Measurements from ENCODE around the gene MAPK1.
"Not testable (repeated sequence)": the region's sequence is repeated elsewhere in the genome, so short reads cannot be mapped to it uniquely, and the experiment has no call there.

Gene MAPK1

DNA sequence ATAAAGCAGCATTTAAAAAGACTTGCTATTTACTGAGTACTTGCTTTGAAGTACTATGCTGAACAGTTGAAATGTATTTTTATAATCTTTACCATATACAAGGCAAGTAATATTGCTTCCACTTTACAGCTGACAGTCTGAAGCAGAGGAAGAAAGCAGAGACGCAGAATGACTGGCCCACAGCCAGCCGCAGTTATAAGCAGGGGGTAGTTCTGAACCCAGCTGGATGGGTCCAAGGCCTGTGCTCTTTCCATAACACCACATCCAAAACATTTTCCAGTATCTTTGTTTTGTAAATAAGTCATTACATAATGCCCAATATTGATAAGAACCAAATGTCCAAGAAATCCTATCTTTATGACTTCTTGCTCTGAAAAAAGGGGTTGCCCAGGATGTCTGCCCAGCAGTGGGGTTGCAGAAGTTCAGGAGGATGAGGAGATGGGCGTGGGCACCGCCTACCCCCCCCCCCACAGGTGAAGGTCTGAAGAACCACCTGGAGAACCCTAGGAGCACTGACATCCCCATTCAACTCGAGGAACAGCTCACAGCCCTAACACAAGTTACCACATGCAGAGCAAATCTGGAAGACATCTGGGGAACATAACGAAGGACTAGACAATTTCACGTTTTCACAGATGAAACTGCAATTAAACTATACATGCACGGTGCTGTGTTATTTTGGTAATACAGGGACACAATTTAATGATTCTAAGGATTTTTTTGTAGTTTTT lies 107.6 kb downstream of the MAPK1 start:
- in situ Hi-C loops (cut with MboI; ENCODE audit: low sequenced_read_pairs) = no loop called here

DNA sequence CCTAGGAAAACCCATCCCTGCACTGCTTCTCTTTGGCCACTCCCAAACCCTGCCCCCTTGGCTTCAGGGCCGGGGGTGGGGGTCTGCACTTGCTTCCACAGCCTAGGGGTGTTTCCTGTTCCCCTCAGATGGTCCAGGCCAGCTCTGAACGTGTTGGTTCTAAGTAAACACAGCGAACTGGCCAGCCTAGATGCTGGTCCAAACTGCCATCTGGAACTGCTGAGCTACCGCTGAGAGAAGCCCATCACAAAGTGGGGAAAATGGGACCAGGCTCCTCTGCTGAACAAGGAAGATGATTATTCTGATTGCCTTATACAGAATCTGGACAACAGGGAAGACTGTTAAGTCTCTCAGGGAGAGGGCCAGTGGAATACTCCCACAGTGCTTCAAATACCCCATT lies 108.4 kb downstream of the MAPK1 start:
- in situ Hi-C loops (cut with MboI; ENCODE audit: low sequenced_read_pairs) = no loop called here

DNA sequence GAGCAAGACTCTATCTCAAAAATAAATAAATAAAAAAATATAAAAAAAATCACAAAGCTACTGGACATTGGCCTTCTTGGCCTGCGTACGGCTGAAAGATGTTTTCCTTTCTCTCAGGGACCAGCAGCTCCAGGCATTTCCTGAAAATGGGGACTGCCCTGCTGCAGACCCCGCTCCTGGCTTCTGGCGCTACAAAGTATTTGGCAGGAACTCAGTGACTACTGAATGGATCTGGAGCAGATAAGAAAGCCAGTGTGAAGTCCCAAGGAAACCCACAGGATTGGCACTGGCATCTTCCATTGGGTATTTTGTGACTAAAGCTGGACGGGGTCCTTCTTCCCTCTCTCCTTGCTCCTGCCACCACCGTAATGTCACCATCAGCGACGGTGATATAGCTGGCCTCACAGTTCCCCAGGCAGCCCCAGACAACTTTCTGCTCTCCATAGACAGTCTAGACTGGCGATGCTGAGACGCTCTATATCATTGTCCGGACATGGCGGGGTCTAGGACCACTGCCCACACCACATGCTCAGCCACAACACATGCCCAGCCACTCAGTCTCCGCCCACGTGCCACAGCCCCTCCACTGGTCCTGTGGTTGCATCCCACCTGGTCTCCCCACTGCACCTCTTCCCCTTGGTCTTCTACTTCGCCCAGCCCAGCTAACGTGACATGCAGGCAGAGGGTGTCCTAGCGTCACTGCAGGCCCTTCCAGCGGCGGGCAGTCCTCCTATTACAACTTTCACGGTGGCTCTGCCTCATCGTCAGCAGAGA lies 109.2 kb downstream of the MAPK1 start:
- in situ Hi-C loops (cut with MboI; ENCODE audit: low sequenced_read_pairs) = no loop called here

DNA sequence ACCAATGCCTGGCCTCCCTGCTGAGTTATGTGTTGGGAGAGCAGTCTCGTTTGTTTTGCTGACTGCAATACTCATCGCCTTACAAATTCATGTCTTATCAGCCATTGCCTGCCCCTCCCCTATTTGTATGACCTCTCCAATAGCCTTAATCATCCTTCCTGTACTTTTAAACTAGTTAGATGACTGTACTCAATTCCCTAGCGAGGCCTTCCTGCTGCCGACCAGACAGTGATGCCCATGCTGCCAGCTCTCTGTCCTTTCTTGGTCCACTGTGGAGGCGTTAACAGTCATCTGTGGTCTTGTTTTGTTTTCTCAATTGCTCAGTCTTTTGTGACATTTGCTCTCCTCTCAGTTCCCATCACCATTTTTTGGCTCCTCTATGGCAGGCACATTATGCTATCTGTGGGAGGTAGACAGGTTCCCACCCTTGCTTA lies 111.6 kb downstream of the MAPK1 start:
- in situ Hi-C loops (cut with MboI; ENCODE audit: low sequenced_read_pairs) = no loop called here

DNA sequence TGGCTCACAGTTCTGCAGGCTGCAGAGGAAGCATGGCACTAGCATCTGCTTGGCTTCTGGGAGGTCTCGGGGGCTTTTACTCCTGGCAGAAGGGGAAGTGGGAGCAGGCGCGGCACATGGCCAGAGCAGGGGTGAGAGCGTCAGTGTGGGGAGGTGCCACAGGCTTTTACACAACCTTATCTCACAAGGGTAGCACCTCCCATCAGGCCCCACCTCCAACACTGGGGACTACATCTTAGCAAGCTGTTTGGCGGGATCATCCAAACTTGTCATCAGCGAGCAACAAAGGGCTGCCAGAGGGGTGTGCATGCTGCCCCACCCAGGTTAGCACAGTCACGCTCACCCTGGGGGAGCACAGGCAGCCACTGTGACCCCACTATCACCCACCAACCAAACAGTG lies 112.9 kb downstream of the MAPK1 start:
- in situ Hi-C loops (cut with MboI; ENCODE audit: low sequenced_read_pairs) = no loop called here

DNA sequence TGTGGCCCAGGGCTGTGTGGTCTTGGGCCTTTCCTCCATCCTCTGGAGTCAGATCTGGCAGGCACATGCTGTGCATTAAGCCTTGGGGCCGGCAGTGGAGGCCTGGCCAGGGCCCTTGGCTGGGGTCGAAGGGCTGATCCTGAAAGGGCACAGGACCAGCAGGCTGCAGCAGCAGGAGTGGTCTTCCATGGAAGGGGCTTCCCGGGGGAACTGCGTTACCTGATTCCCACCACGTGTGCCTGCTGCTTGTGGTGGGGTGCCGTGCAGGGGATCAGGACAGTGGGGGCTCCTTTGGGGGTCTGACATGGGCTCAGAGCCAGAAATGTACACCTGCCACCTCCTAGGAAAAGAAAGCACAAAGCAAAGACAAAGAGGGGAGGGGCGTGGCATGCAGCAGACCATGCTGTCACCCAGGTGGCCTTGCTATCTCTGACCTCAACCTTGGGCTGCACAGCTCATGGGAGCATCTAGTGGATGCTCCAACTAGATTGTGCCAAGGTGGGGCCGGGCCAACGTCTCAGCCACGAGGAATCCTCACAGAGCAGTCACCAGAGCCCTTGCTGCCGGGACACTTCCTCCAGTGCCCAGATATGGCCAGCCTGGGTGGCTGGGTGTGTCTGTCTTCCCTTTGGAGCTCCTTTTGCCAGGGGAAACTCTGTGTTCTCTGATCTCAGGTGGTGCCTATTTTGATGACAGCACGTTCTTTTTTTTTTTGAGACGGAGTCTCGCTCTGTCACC lies 113.9 kb downstream of the MAPK1 start:
- in situ Hi-C loops (cut with MboI; ENCODE audit: low sequenced_read_pairs) = no loop called here

DNA sequence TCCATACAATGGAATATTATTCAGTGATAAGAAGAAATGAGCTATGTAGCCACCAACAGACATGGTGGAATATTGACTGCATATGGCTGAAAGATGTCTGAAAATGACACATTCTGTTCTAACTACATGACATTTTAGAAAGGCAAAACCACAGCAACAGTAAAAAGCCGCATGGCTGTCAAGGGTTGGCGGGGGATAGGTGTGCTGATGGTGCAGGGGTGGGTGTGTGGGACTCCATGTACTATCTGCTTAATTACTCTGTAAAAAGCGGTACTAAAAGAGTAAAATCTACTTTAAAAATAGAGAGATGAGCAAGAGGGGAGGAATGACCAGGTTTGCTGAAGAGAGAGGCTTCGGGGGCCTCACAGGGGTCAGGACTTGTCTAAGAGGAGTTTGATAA lies 115.2 kb downstream of the MAPK1 start:
- in situ Hi-C loops (cut with MboI; ENCODE audit: low sequenced_read_pairs) = no loop called here

DNA sequence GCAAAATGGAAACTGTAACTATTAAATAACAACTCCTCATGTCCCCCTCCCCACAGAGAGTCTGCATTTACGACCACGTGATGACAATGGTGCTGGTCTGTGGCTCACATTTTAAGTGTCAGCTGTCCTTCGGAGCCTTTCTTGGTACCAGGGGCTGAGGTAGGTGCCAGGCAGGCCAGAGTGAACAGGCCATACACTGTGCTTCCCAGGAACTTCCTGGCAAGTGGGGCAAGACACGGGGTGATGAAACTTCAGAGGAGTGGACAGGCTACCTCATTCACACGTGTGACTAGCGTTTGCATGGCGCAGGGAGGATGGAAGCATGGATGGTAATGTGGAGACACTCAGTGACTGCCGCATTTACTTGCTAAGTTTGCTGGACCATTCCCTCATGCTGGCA lies 121.5 kb downstream of the MAPK1 start:
- in situ Hi-C loops (cut with MboI; ENCODE audit: low sequenced_read_pairs) = no loop called here

DNA sequence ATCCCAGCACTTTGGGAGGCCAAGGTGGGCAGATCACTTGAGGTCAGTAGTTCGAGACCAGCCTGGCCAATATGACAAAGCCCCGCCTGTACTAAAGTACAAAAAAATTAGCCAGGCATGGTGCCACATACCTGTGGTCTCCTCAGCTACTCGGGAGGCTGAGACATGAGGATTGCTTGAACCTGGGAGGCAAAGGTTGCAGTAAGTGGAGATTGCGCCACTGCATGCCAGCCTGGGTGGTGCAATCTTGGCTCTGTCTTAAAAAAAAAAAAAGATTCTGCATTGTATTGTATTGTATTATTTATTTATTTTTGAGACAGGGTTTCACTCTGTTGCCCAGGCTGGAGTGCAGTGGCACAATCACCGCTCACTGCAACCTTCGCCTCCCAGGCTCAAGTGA lies 122.5 kb downstream of the MAPK1 start:
- in situ Hi-C loops (cut with MboI; ENCODE audit: low sequenced_read_pairs) = not testable (repeated sequence)

DNA sequence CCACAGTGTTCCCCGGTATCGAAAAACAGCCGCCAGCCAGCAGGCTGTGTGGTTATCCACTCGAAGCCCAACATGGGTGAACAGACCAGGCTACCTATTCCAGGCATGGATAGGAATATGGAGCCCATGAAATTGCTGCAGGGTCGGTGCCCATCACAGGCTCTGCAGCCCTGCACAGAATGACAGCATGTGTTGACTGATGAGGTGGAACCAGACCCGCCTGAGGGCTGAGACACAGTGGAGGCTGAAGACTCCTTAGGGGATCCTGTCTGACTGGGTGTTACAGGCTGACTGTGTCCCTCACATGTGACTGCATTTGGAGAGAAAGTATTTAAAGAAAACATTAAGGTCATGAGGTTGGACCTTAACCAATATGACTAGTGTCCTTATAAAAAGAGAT lies 125.7 kb downstream of the MAPK1 start:
- in situ Hi-C loops (cut with MboI; ENCODE audit: low sequenced_read_pairs) = no loop called here

DNA sequence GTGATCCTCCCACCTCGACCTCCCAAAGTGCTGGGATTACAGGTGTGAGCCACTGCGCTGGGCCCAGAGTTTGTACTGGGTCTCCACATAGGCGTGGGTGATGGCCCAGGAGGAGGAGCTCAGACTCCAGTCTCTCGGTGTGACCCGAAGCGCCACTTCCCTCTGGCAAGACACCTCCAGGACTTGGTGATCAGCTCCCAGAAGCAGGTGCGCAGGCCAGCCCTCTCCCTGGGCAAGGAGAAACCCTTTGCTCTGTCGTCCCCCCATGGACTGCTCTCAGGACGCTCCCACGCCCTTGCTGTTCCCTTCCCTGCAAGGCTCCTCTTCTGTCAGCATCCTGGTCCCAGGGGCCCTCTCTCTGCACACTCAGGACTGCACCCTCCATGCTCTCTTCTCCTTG lies 126.4 kb downstream of the MAPK1 start:
- in situ Hi-C loops (cut with MboI; ENCODE audit: low sequenced_read_pairs) = no loop called here

DNA sequence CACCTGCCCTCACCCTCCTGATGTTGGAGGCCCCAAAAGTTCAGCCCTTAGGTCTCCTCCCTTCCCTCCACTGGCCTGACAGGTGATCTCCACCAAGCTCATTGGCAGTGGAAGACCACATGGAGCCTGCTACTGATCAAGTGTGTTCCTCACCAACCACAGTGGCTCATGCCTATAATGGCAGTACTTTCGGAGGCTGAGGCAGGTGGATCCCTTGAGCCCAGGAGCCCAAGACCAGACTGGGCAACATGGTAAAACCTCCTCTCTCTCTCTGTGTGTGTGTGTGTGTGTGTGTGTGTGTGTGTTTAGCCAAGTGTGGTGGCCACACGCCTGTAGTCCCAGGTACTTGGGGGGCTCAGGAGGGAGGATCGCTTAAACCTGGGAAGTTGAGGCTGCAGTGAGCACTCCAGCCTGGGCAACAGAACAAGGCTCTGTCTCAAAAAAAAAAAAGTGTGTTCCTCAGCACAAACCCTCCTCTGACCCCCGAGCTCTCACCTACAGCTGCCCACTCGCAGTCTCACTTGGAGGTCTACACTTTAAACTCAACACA lies 127.5 kb downstream of the MAPK1 start:
- in situ Hi-C loops (cut with MboI; ENCODE audit: low sequenced_read_pairs) = no loop called here

DNA sequence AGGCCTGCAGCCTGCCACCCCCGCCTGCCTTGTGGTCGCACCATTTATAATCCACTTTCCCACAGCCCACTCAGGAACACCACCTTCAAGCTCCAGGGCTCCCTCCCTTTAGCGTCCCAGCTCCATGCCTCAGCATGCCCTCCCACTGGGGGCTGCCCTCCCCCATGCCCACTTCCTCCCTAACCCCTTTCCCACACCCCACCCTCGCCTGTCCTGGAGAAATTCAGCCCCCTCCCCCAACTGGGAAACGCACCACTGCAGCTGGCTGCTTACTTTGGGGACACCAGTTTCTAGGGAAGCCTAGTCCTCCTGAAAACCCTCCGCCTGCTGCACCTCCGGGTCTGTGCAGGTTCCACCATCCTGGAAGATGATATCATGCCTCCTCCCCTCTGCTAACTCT lies 128.5 kb downstream of the MAPK1 start:
- in situ Hi-C loops (cut with MboI; ENCODE audit: low sequenced_read_pairs) = no loop called here

DNA sequence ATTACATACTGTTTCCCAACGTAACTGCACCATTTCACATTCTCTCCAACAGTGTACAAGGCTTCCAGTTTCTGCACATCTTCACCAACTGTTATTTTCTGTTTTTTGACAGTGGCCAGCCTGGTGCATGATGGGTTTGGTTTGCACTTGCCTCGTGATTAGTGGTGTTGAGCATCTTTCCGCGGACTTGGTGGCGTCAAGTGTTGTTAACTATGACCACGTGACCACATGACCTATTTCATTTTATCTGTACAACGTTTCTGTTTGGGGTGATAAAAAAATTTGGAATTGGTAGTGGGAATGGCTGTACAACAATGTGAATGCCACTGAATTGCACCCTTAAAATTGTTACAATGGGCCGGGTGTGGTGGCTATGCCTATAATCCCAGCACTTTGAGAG lies 129.4 kb downstream of the MAPK1 start:
- in situ Hi-C loops (cut with MboI; ENCODE audit: low sequenced_read_pairs) = no loop called here

DNA sequence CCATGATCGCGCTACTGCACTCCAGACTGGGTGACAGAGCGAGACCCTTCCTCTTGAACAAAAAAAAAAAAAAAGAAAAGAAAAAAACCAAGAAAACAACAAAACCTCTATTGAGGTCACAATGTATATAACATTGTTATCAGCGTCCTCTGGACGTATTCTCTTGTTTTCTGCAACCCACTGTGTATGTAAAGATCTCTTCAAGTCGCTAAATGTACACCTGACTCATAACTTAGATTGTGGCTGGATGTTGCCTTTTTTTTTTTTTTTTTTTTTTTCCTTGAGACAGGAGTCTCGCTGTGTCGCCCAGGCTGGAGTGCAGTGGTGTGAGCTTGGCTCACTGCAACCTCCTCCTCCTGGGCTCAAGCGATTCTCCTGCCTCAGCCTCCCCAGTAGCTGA lies 130.5 kb downstream of the MAPK1 start:
- in situ Hi-C loops (cut with MboI; ENCODE audit: low sequenced_read_pairs) = no loop called here

DNA sequence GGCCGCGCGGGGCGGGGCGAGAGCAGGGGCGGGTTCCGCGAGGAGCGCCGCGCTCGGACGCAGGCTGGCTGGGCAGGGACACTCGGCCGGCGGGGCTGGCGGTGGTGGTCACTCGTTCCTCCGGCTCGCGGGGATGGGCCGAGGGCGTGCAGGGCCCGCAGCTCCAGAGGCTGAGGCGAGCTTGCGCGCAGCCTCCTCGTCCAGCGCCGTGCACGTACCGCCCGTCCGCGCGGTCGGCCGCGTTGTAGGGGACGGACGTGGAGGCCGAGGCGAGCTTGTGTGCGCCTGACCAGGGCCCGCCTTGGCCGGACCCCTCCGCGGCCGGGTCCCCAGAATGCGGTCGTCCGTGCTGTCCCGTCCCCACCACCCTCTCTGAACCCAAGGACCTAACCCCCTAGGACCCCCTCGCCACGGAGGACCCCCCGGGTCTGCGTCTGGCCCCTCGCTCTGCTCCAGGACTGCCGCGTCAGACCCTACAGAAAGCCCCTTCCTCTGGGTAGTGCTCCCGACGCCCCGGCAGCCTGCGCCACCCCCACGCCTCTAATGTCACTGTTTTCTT lies 131.3 kb downstream of the MAPK1 start:
- in situ Hi-C loops (cut with MboI; ENCODE audit: low sequenced_read_pairs) = no loop called here

DNA sequence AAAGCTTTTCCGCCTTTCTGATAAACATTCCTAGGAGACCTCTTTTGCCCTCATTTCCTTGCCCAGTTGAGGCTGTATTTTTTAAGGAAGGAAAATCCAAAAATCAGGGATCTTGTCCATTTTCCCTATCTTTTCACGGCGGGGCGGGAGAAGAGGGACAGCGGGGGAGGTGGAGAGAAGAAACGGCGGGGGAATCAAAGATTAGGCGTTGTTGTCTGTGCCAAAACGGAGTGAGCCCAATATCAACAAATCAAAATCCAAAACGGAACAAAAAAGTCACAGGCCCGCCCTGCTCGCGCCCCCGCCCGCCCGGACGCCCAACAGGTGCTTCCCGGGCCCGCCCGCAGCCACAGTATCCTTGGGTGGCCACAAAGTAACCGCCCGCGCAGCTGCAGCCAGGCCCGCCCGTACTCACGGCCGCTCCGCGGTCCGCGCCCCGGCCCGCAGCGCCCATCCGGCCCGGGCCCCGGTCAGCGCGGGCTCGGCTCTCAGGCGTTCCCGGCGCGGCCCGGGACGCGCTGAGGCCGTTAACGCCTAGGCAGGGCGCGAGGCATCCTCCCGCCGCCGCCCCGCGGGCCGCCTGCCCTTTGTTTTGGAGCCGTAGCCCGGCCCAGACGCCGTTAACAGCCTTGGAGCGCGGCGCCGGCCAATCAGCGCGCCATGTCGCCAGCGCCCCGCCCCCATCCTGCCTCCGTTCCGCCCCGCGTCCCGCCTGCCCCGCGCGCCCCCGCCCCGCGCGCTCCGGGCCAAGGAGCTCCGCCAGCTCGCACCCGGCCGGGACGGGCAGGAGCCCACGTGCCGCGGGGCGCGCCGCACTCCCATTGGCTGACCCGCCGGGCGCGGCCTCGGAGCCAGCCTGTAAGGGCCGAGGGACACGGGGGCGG lies 132.0 kb downstream of the MAPK1 start, which contains the start of gene YPEL1:
Gene YPEL1 (minus strand): TSS at position 595 of the 884 bp plus-strand sequence. CDS start 25,050 bp downstream, outside the sequence.
- in situ Hi-C loops (cut with MboI; ENCODE audit: low sequenced_read_pairs) = no loop called here

DNA sequence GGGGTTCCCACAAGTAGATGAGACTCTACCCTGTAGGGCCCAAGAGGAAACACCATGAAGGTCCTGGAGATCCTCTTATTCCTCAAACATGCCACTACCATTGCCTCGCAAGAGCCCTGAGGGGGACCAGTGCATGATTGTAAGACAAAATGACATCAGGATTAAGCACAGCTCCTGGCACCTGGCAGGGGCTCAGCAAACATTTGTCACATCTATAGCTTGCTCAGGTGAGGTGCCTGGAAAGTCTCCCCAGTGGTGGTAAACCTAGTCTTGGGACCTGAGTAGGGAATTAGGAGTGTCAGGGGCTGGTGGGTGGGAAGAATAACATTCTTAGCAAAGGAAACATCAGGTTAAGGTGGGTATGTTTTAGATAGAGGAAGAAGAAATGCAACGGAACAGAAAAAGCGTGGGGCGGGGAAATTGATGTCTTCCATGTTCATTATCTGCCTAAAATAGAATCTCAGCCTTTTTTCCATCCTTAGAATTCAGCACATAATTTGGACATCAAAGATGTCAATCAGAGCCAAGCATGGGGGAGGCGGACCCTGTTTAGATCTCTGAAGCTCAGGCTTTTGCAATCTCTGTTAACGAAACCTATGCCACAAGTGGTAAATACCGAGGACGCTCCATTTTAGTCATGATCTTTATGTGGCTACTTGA lies 132.8 kb downstream of the MAPK1 start:
- in situ Hi-C loops (cut with MboI; ENCODE audit: low sequenced_read_pairs) = no loop called here

DNA sequence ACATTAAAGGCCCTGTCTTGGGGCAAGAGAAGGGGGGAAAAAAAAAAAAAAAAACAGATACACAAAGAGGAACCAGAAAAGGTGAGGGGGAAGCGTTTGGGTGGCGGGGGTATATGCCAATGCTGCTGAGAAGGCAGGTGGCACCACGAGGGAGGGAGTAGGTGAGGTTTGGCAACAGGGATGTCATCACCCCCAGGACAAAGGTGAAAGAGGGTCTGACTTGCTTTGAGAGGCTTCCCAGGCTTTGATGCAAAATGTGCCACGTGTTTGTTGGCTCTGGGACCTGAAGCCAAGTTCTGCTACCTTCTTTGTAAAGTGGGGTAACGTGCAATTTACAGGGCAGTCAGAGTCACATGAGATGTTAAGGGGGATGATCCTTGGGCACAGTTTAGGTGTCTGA lies 135.9 kb downstream of the MAPK1 start:
- in situ Hi-C loops (cut with MboI; ENCODE audit: low sequenced_read_pairs) = no loop called here

Data from hTERT RPE-1 (cell line).